ENCODE measurements around the gene GARIN1A. TPM values are rescaled to one million over a fixed set of nuclear protein-coding genes. Genes with fewer than 3 reads are reported as not detected.
A peak's percentile ranks its signal among the peaks of the same experiment; 100 is the strongest.
"Not testable (repeated sequence)": the region's sequence is repeated elsewhere in the genome, so short reads cannot be mapped to it uniquely, and the experiment has no call there.

Gene GARIN1A
- total and polyA plus RNA-seq, 5 donors, result 1.5 to 5.0 (median 2.5) TPM

DNA sequence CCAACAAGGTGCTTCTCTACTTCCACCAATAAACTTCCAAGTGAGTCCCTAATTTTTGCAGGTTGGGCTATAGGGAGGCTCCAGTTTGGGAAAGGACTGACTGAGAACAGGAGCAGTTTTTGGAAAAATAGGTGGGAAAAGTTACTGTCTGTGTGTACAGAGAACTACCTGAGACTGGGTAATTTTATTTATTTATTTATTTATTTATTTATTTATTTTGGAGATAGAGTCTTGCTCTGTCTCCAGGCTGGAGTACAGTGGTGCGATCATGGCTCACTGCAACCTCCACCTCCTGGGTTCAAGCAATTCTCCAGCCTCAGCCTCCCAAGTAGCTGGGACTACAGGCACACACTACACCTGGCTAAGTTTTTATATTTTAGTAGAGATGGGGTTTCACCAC lies 11.2 kb downstream of the GARIN1A start:
- H3K4me3 ChIP-seq (ENCODE audit: low read length); H3K4me1 ChIP-seq (ENCODE audit: control insufficient read depth, insufficient read depth, low read length); H3K27me3 ChIP-seq (ENCODE audit: control insufficient read depth, insufficient read depth); H3K9me3 ChIP-seq (ENCODE audit: control insufficient read depth, low read length); intact Hi-C loops (cut with DNase I); ATAC-seq; H3K27ac ChIP-seq (ENCODE audit: low read length); DNase-seq: not testable (repeated sequence)
- 98% methylated on average over 1 of the region's 1 CpG for WGBS

DNA sequence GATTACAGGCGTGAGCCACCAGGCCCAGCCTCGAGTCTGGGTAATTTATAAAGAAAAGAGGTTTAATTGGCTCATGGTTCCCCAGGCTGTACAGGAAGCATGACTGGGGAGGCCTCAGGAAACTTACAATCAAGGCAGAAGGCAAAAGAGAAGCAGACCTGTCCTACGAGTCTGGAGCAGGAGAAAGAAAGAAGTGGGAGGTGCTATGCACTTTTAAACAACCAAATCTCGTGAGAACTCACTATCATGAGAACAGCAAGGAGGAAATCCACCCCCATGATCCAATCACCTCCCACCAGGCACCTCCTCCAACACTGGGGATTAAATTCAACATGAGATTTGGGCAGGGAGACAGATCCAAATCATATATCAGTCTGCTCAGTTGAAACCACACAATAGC lies 11.6 kb downstream of the GARIN1A start:
- H3K4me3 ChIP-seq (ENCODE audit: low read length); H3K9me3 ChIP-seq (ENCODE audit: control insufficient read depth, low read length); ATAC-seq; H3K4me1 ChIP-seq (ENCODE audit: control insufficient read depth, insufficient read depth, low read length); H3K27ac ChIP-seq (ENCODE audit: low read length); intact Hi-C loops (cut with DNase I); DNase-seq; H3K27me3 ChIP-seq (ENCODE audit: control insufficient read depth, insufficient read depth): not testable (repeated sequence)
- WGBS, result 78% methylated on average over 4 of the region's 4 CpGs

DNA sequence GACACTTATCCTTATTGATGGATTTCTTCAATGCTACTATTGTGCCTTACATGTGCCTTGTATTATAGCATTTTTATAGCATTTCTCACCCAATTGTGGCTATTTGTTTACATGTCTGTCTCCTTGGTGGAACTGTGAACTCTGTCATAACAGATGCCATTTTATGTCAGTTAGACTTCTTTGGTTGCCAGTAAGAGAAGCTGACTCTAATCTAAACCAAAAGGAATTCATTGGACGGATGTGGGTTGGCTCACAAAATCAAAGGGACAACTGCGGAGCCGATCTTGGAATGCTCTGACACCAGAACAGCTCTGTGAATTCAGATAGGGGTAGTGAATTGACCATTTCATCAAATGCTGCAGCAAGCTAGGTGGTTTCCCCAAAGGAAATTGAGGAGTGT lies 15.0 kb downstream of the GARIN1A start:
- H3K27me3 ChIP-seq (ENCODE audit: control insufficient read depth, insufficient read depth), result no peaks in the 10 kb centered on the region
- intact Hi-C loops (cut with DNase I), result no loop called here
- no peak for DNase-seq

DNA sequence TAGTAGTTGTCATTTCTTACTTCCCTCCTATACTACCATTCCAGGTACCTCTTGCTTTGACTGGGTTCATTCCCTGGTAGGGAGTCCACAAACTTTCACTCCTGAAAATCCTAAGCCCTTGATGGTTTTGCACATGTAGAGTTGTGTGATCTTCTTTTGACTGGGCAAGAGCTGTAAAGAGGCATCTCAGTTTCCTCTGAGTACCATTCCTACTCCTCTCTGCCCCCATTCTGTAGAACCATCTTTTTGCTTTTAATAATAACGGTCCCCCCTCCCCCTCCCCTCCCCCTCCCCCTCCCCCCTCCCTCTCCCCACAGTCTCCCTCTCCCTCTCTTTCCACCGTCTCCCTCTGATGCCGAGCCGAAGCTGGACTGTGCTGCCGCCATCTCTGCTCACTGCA lies 16.4 kb downstream of the GARIN1A start:
- DNase-seq (no peak), ATAC-seq (no peak)
- Histone ChIP-seq H3K4me1 (ENCODE audit: control insufficient read depth, insufficient read depth, low read length) (no peaks in the 10 kb centered on the region), H3K27me3 (ENCODE audit: control insufficient read depth, insufficient read depth) (no peaks in the 10 kb centered on the region), H3K4me3 (ENCODE audit: low read length) (no peak overlapping the region), H3K9me3 (ENCODE audit: control insufficient read depth, low read length) (no peaks in the 10 kb centered on the region), H3K27ac (ENCODE audit: low read length) (no peak overlapping the region)
- intact Hi-C loops (cut with DNase I), result no loop called here
- 67% methylated on average over 1 of the region's 5 CpGs for WGBS

More for the DNA sequence above, 15.0 kb downstream of the GARIN1A start:
- no peak overlapping the region for H3K27ac ChIP-seq (ENCODE audit: low read length)
- WGBS, result 87% methylated on average over 3 of the region's 3 CpGs
- no peak for ATAC-seq
- H3K4me1 ChIP-seq (ENCODE audit: control insufficient read depth, insufficient read depth, low read length), result no peaks in the 10 kb centered on the region
- no peak overlapping the region for H3K4me3 ChIP-seq (ENCODE audit: low read length)
- no peaks in the 10 kb centered on the region for H3K9me3 ChIP-seq (ENCODE audit: control insufficient read depth, low read length)

DNA sequence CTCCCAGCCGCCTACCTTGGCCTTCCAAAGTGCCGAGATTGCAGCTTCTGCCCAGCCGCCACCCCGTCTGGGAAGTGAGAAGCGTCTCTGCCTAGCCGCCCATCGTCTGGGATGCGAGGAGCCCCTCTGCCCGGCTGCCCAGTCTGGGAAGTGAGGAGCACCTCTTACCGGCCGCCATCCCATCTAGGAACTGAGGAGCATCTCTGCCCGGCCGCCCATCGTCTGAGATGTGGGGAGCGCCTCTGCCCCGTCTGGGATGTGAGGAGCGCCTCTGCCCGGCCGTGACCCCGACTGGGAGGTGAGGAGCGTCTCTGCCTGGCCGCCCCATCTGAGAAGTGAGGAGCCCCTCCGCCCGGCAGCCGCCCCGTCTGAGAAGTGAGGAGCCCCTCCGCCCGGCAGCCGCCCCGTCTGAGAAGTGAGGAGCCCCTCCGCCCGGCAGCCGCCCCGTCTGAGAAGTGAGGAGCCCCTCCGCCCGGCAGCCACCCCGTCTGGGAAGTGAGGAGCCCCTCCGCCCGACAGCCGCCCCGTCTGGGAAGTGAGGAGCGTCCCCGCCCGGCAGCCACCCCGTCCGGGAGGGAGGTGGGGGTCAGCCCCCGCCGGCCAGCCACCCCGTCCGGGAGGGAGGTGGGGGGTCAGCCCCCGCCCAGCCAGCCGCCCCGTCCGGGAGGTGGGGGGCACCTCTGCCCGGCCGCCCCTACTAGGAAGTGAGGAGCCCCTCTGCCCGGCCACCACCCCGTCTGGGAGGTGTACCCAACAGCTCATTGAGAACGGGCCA lies 17.3 kb downstream of the GARIN1A start:
- WGBS, result 96% methylated on average over 51 of the region's 59 CpGs
- intact Hi-C loops (cut with DNase I), result not testable (repeated sequence)

DNA sequence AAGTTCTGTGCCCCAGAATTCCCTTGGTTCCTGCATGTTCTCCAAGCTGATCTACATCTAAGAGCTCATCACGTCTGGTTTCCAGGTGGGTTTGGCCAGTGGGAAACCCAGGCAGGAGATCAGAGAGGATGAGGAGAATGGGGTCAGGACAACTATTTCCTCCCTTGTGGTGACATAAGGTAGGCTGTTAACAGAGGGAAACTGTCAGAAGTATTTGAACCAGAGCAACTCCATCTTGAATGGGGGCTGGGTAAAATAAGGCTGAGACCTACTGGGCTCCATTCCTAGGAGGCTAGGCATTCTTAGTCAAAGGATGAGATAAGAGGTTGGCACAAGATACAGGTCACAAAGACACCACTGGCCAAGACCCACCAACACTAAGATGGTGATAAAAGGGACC lies 19.1 kb downstream of the GARIN1A start:
- intact Hi-C loops (cut with DNase I), result no loop called here
- ATAC-seq (no peak), DNase-seq (no peak)
- WGBS, result 65% methylated on average over 1 of the region's 1 CpG
- H3K9me3 ChIP-seq (ENCODE audit: control insufficient read depth, low read length), result no peaks in the 10 kb centered on the region
- no peaks in the 10 kb centered on the region for H3K4me1 ChIP-seq (ENCODE audit: control insufficient read depth, insufficient read depth, low read length)
- no peaks in the 10 kb centered on the region for H3K27me3 ChIP-seq (ENCODE audit: control insufficient read depth, insufficient read depth)
- H3K4me3 ChIP-seq (ENCODE audit: low read length), result no peak overlapping the region
- H3K27ac ChIP-seq (ENCODE audit: low read length), result no peak overlapping the region

More for the DNA sequence above, 17.3 kb downstream of the GARIN1A start:
- not testable (repeated sequence) for DNase-seq; ATAC-seq; H3K4me3 ChIP-seq (ENCODE audit: low read length); H3K4me1 ChIP-seq (ENCODE audit: control insufficient read depth, insufficient read depth, low read length); H3K27me3 ChIP-seq (ENCODE audit: control insufficient read depth, insufficient read depth); H3K9me3 ChIP-seq (ENCODE audit: control insufficient read depth, low read length); H3K27ac ChIP-seq (ENCODE audit: low read length)

DNA sequence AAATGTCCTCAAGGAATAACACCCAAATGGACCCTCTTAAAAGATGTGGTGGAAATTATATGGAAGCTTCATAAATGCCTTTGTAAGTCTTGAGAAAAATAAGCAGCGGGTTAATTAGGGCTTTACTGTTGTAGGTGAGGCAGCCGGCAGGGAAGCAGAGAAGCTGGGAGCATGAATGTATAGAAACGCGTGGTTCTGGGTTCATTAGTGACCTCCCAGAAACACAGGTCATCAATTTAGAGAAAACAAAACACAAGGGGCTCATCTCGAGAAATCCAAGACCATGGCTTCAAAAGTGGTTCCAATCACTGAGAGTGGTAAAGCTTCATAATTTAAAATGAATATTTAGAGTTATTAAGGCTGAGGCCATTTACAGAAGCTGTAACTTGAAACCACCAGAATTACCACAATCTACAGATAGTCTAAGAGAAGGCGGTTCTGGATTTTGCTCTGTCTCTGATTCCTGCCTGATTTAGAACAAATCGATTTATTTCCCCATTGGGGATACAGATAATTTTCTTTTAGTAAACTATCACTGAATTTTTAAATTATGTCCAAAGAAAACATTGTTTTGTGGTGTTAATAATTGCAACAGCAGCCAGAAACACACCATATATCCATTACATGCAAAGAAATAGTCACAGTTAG lies 20.7 kb downstream of the GARIN1A start:
- intact Hi-C loops (cut with DNase I), result no loop called here
- 58% methylated on average over 7 of the region's 7 CpGs for WGBS
- no peak overlapping the region for H3K27ac ChIP-seq (ENCODE audit: low read length)
- DNase-seq (no peak), ATAC-seq (no peak)
- H3K9me3 ChIP-seq (ENCODE audit: control insufficient read depth, low read length), result no peaks in the 10 kb centered on the region
- no peaks in the 10 kb centered on the region for H3K27me3 ChIP-seq (ENCODE audit: control insufficient read depth, insufficient read depth)
- H3K4me3 ChIP-seq (ENCODE audit: low read length), result no peak overlapping the region
- no peaks in the 10 kb centered on the region for H3K4me1 ChIP-seq (ENCODE audit: control insufficient read depth, insufficient read depth, low read length)

DNA sequence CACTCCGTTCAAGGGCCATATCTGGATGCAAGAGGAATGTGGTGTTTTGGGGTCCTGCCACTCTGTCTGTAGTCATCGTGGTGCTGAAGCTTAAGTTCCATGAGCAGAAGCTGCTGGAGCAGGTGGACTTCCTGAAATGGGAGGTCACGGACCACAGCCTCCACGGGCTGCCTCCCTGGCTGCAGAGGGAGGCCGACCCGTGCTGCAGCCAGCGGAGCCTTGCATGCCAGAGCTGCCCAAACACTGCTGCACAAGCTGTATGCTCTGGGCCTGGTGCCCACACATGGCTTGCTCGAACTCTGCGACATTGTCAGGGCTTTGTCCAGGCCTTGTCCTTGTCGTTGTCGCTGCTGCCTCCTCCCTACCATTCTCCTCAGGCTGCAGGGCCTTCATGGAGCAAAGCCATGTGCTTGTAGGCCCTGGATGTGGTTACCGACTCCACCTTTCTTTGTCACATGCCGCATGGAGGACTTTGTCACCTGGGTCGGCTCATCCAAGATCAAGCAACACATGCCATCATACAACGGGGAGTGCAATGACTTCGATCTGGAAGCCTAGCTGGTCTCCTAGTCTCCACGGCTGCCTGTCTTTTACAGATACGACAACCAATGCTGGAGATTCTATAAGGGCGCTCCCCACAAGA lies 21.4 kb downstream of the GARIN1A start:
- DNase-seq (no peak), ATAC-seq (peak in 1 of 2 donors; percentile 24)
- WGBS, result 88% methylated on average over 19 of the region's 19 CpGs
- Histone ChIP-seq H3K27me3 (ENCODE audit: control insufficient read depth, insufficient read depth) (no peaks in the 10 kb centered on the region), H3K4me3 (ENCODE audit: low read length) (no peak overlapping the region), H3K9me3 (ENCODE audit: control insufficient read depth, low read length) (no peaks in the 10 kb centered on the region), H3K27ac (ENCODE audit: low read length) (no peak overlapping the region), H3K4me1 (ENCODE audit: control insufficient read depth, insufficient read depth, low read length) (no peaks in the 10 kb centered on the region)
- intact Hi-C loops (cut with DNase I), result no loop called here

DNA sequence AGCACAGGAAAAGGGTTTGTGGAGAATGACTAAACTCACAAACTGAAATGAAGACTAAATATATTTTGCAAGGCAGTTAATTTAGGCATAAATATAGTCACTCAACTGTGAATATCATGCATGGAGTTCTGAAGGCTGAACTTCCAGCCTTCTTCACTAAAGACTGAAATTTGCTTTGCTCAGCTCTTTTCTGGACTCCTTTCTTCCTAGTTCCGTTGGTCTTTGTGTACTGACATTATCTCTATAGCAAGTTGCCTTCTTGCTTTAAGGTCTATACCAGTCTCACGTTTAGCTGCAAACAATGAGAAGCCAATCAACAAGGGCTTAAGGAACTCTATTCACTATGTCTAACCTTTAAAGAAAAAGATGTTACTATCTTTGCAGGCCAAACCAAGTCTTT lies 22.6 kb downstream of the GARIN1A start:
- Histone ChIP-seq H3K27ac (ENCODE audit: low read length) (no peak overlapping the region), H3K4me3 (ENCODE audit: low read length) (no peak overlapping the region), H3K4me1 (ENCODE audit: control insufficient read depth, insufficient read depth, low read length) (no peaks in the 10 kb centered on the region), H3K9me3 (ENCODE audit: control insufficient read depth, low read length) (no peaks in the 10 kb centered on the region), H3K27me3 (ENCODE audit: control insufficient read depth, insufficient read depth) (no peaks in the 10 kb centered on the region)
- intact Hi-C loops (cut with DNase I), result no loop called here
- 48% methylated on average over 2 of the region's 2 CpGs for WGBS
- DNase-seq, result no peak
- no peak for ATAC-seq

DNA sequence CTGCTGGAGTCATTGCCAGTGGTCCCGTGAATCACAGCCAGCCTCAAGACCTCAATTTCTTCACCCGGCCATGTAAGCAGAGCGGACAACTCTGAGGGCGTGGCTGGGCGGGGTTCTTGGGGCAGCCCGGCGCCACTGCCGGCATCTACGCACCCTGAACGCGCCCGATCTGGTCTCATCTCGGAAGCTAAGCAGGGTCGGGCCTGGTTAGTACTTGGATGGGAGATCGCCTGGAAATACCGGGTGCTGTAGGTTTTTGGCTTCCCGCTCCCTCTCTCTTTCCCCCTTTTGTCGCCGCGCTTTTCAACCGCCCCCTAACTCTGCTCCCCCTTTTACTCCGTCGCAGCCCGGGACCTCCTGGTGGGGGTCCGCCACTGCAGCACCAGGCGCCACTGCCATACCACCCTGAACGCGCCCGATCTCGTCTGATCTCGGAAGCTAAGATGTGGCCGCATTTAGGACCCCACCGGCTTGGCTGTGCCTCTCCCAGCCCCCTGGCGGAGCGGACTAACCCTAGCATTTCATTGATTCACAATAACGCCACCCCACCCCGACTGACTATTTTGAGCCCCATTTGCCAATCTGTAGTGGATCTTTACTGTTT lies 25.3 kb downstream of the GARIN1A start:
- WGBS, result 3% methylated on average over 37 of the region's 37 CpGs
- Histone ChIP-seq H3K4me1 (ENCODE audit: control insufficient read depth, insufficient read depth, low read length) (no peaks in the 10 kb centered on the region), H3K9me3 (ENCODE audit: control insufficient read depth, low read length) (no peaks in the 10 kb centered on the region), H3K27ac (ENCODE audit: low read length) (no peak overlapping the region), H3K27me3 (ENCODE audit: control insufficient read depth, insufficient read depth) (no peaks in the 10 kb centered on the region), H3K4me3 (ENCODE audit: low read length) (peak overlapping the region; percentile 46)
- DNase-seq, result peak; percentile 63 to 78 (median 66)
- intact Hi-C loops (cut with DNase I), result no loop called here
- ATAC-seq, result peak; percentile 67 to 86

DNA sequence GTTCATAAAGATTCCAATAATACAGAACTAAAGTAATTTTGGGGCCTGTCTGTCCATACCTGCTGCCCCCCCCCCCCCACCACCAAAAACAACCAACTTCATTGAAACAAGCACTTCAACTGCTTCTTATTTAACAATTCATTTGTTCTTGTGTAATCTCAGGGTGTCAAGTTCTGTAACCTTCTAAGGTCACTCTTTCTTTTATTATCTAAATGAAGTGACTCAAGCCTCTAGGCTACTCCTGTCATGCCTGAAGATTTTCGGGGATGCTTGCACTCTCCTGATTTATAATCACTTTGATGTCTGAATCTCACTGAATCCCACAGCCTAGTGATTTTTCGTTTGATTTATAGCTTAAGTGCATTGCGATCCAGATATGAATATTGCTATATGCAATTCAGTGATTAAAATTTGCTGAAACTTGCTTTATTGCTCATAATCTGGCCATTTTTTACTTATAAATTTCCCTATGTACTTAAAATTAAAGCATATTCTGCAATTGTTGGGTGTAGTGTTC lies 27.2 kb downstream of the GARIN1A start:
- ATAC-seq, result no peak
- Histone ChIP-seq H3K9me3 (ENCODE audit: control insufficient read depth, low read length) (no peaks in the 10 kb centered on the region), H3K27ac (ENCODE audit: low read length) (no peak overlapping the region), H3K27me3 (ENCODE audit: control insufficient read depth, insufficient read depth) (no peaks in the 10 kb centered on the region), H3K4me3 (ENCODE audit: low read length) (no peak overlapping the region), H3K4me1 (ENCODE audit: control insufficient read depth, insufficient read depth, low read length) (peaks cover 1% of the 10 kb centered on the region)
- WGBS, result 80% methylated on average over 3 of the region's 3 CpGs
- intact Hi-C loops (cut with DNase I), result no loop called here
- DNase-seq, result no peak

All from right cardiac atrium (tissue), 5 donors.